ENCODE data around the gene MCOLN2. TPM values are rescaled to one million over a fixed set of nuclear protein-coding genes. Genes with fewer than 3 reads are reported as not detected.
A peak's percentile ranks its signal among the peaks of the same experiment; 100 is the strongest.

MCOLN2 gene
- total RNA-seq, 1 donor from 2014 or later, result 0.19 TPM

- DNase-seq, result no peak
- intact Hi-C loops (cut with micrococcal nuclease), result no loop called here
- no peak for TF ChIP-seq CTCF (IDR thresholded peaks at IDR 0.05; ENCODE audit: borderline replicate concordance)
- Histone ChIP-seq H3K4me3 (no peak overlapping the region), H3K36me3 (no peaks in the 10 kb centered on the region), H3K4me1 (peaks cover 11% of the 10 kb centered on the region), H3K27ac (replicated peaks) (no peak overlapping the region), H3K9me3 (replicated peaks) (no peaks in the 10 kb centered on the region), H3K27me3 (ENCODE audit: low read depth) (peaks cover 4% of the 10 kb centered on the region)
Observed at GRCh38 chr1:84956097-84956496, 40.8 kb downstream of the MCOLN2 start.

GRCh38 chr1:84949664-84950063 lies 47.2 kb downstream of the MCOLN2 start:
- peaks cover 7% of the 10 kb centered on the region for H3K4me1 ChIP-seq
- no peak overlapping the region for H3K4me3 ChIP-seq
- no peak for DNase-seq
- peaks cover 5% of the 10 kb centered on the region for H3K36me3 ChIP-seq
- peaks cover 15% of the 10 kb centered on the region for H3K9me3 ChIP-seq (replicated peaks)
- intact Hi-C loops (cut with micrococcal nuclease), result no loop called here
- no peak overlapping the region for H3K27ac ChIP-seq (replicated peaks)
- no peak for TF ChIP-seq CTCF (IDR thresholded peaks at IDR 0.05; ENCODE audit: borderline replicate concordance)
- H3K27me3 ChIP-seq (ENCODE audit: low read depth), result peaks cover 4% of the 10 kb centered on the region

GRCh38 chr1:84947536-84948410 lies 49.1 kb downstream of the MCOLN2 start:
- no peak for DNase-seq
- Histone ChIP-seq H3K4me1 (peaks cover 7% of the 10 kb centered on the region), H3K27me3 (ENCODE audit: low read depth) (no peaks in the 10 kb centered on the region), H3K9me3 (replicated peaks) (peaks cover 15% of the 10 kb centered on the region), H3K27ac (replicated peaks) (no peak overlapping the region), H3K36me3 (peaks cover 5% of the 10 kb centered on the region), H3K4me3 (no peak overlapping the region)
- TF ChIP-seq CTCF (IDR thresholded peaks at IDR 0.05; ENCODE audit: borderline replicate concordance), result no peak
- intact Hi-C loops (cut with micrococcal nuclease), result no loop called here

GRCh38 chr1:84946631-84947030 lies 50.3 kb downstream of the MCOLN2 start:
- Histone ChIP-seq H3K4me1 (peaks cover 7% of the 10 kb centered on the region), H3K27me3 (ENCODE audit: low read depth) (no peaks in the 10 kb centered on the region), H3K27ac (replicated peaks) (no peak overlapping the region), H3K4me3 (no peak overlapping the region), H3K9me3 (replicated peaks) (peaks cover 15% of the 10 kb centered on the region), H3K36me3 (peaks cover 5% of the 10 kb centered on the region)
- no peak for DNase-seq
- intact Hi-C loops (cut with micrococcal nuclease), result no loop called here
- TF ChIP-seq CTCF (IDR thresholded peaks at IDR 0.05; ENCODE audit: borderline replicate concordance), result no peak

GRCh38 chr1:84944767-84945486 lies 52.0 kb downstream of the MCOLN2 start:
- H3K4me1 ChIP-seq, result peaks cover 7% of the 10 kb centered on the region
- peak; percentile 95 for TF ChIP-seq CTCF (IDR thresholded peaks at IDR 0.05; ENCODE audit: borderline replicate concordance)
- intact Hi-C loops (cut with micrococcal nuclease), result loop anchor here (2.0 kb wide), 1 partner anchor 314 kb away; the partner anchor contains the start of gene C1orf52
- no peaks in the 10 kb centered on the region for H3K27me3 ChIP-seq (ENCODE audit: low read depth)
- DNase-seq, result peak; percentile 22
- peaks cover 12% of the 10 kb centered on the region for H3K9me3 ChIP-seq (replicated peaks)
- H3K36me3 ChIP-seq, result peaks cover 5% of the 10 kb centered on the region
- H3K4me3 ChIP-seq, result peak overlapping the region; percentile 57
- peak overlapping the region; percentile 68 for H3K27ac ChIP-seq (replicated peaks)

Data from left ventricle myocardium inferior (tissue), 1 donor.